GM21526 (cell line): ENCODE data around the gene PNMA8C.
"Not testable (repeated sequence)": the region's sequence is repeated elsewhere in the genome, so short reads cannot be mapped to it uniquely, and the experiment has no call there.

ENCODE experiments used
- ATAC-seq: cut with Tn5 transposase; IDR thresholded peaks from one replicate; pipeline ENCODE4 v1.9.1; 2021; ENCODE audit warnings: moderate library complexity; ENCODE audit not compliant: unreplicated experiment, low FRiP score

PNMA8C gene

DNA sequence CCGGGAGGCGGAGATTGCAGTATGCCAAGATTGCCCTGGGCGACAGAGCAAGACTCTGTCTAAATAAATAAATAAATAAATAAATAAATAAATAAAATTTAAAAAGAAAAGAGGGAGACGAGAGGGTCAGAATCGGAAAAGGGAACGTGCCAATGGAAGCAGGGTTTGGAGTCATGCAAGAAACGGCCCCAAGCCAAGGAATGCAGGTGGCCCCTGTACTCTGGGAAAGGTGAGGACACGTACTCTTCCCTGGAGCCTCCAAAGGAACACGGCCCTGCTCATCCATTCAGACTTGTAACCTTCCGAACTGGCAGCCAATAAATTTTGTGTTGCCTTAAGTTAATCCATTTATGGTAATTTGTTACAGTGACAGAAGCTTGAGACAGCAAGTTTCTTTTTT lies 19.9 kb upstream of the PNMA8C start:
- no peak for ATAC-seq

DNA sequence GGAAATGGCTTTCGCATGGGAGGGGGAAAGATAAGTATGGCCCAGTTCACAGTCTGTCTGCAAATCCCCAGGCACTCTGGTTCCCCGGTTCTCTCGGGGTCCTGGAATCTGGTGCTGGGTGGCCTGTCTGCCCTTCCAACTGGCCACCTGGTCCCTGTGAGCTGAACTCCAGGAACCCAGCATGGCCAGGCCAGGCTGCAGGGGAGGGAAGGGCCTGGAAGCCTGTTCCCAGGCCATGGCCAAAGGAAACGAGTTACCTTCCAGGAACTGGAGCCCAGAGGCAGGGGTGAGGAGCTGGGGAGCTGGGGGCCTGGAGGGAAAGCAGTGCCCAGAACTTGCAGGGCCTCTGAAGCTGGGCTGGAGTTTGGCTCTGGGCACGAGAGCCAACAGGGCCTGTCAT lies 19.1 kb upstream of the PNMA8C start:
- ATAC-seq = no peak

DNA sequence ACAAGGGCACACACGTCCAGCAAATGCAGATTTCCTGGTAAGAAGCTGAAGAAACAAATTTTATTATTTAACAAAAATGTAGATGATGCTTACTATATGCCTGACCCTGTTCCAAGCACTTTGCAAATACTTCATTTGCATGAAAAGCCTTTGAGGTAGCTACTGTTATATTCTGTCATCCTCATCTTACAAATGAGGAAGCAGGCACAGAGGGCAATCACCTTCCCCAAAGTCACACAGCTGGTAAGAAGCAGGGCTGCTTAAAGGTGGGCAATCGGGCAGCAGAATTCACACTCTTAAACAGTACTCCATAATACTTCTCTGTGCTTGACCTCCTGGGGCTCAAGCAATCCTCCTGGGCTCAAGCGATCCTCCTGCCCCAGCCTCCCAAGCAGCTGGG lies 18.3 kb upstream of the PNMA8C start:
- no peak for ATAC-seq

DNA sequence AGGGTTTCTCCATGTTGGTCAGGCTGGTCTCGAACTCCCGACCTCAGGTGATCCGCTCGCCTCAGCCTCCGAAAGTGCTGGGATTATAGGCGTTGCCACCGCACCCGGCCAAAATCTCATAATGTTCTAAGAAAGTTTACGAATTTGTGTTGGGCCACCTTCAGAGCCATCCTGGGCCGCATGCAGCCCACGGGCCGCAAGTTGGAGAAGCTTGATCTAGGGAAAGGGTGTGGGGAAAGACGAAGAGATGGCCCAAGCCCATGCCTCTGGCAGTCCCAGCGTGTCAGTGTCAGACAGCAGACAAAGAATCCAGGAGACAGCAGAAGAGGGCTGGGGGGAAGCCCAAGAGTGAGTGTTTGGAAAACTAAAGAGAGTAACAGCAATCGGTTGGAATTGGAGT lies 17.3 kb upstream of the PNMA8C start:
- no peak for ATAC-seq

DNA sequence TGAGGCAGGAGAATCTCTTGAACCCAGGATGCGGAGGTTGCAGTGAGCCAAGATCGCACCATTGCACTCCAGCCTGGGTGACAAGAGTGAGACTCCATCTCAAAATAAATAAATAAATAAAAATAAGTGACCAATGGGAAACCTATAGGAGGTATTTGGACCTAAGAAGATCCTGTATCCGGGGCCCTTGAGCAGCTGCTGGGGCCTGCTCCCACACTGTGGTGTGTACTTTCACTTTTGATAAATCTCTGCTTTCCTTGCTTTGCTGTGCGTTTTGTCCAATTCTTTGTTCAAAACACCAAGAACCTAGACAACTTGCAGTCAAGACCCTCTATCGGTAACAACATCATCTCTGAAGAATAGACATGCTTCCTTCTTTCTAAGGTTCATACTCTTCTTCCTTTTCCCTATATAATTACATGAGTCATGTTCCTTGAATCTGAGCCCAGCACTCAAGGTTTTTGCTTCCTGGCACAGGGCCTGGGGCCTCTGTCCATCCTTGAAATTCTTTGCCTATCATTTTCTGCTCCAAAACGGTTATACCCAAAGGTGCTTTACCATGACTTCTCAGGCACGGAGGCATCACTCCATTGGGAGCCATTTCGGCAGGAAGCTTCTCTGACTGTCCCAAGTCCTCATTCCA lies 14.2 kb upstream of the PNMA8C start:
- no peak for ATAC-seq

DNA sequence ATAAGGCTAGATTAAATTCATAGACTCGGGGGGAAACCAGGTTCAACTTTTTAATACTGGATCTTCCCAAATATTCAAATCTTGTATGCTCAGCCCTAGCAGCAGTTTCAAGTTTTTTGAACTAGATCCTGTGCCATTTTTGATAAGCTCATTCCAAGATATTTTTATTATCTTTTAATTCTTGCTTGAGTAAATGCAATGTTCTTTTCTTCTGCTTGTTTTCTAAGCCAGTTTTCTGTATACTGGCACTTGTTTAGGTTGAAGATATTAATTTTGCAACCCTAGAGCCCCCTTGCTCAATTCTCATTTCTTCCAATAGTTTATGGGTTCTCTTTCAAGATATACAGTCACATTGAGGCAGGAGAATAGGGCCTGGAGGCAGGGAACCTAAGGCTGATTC lies 13.1 kb upstream of the PNMA8C start:
- no peak for ATAC-seq

DNA sequence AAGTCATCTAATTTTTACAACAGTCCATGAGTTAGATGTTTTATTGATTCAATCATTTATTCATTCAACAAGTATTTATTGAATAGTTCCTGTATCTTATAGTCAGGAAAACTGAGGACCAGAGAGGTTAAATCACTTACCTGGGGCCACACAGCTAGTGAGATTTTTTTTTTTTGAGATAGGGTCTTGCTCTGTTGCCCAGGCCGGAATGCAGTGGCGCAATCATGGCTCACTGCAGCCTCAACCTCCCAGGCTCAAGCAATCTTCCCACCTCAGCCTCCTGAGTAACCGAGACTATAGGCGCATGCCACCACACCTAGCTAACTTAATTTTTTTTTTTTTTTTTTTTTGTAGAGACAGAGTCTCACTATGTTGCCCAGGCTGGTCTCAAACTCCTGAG lies 7.0 kb upstream of the PNMA8C start:
- ATAC-seq = not testable (repeated sequence)

DNA sequence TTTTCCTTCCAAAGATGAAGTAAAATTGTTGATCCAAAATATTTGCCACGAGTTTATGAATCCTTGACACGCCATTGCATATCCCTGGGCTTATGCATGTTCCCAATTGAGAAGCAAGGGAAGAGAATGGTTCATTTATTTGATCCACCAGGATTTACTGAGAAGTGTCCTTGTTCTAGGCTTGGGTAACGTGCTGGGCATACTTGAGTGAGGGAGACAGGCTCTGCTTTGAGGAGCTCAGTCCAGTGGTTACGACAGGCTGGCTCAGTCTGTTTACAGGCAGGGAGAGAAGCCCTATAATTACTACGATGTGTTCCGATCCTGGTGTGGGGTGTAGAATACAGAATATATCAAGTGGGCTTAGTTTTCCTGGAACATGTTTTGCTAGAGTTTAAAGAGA lies 6.3 kb upstream of the PNMA8C start:
- ATAC-seq = no peak

DNA sequence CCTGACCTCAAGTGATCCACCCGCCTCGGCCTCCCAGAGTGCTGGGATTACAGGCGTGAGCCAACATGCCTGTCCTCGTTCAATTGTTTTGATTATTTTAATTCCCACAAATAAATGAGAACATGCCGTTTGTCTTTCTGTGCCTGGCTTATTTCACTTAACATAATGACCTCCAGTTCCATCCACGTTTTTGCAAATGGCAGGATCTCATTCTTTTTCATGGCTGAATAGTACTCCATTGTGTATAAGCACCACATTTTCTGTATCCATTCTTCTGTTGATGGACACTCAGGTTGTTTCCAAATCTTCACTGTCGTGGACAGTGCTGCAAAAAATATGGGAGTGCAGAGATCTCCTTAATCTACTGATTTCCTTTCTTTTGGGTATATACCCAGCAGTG lies 4.7 kb upstream of the PNMA8C start:
- ATAC-seq = not testable (repeated sequence)

DNA sequence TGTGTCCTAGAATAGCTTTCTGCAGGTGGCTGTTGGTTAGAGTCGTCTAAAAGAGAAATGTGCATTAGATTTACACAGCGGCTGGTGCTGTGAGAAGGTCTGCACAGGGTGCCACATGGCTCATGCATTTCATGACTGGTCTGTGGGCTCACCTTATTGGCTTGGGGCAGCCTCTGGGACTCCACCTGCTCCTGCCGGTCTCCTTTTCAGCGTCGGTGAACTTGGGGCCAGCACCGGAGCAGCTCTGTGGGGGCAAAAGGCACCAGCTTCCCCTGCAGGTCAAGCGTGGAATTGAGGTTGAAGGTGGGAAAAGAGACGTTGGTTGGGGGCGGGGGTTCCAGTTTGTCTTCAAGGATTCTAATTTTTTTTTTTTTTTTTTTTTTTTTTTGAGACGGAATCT lies 3.1 kb upstream of the PNMA8C start:
- ATAC-seq = no peak

DNA sequence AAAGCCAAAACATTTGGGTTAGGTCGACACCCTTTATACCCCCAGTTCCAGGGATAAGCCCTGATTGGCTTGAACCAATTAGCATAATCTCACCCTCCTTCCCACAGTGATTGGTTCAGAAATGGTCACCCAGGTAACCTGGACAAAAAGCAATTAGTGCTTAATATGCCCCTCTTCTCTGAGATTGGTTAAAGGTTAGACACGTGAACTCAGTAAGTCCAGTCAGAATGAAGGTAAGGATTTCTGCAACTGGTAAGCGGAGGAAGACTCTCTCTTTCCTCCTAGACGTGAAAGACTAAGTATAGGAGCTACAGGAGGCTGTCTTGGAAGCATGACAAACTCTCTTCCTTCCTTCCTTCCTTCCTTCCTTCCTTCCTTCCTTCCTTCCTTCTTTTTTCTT lies 1.3 kb upstream of the PNMA8C start:
- no peak for ATAC-seq

DNA sequence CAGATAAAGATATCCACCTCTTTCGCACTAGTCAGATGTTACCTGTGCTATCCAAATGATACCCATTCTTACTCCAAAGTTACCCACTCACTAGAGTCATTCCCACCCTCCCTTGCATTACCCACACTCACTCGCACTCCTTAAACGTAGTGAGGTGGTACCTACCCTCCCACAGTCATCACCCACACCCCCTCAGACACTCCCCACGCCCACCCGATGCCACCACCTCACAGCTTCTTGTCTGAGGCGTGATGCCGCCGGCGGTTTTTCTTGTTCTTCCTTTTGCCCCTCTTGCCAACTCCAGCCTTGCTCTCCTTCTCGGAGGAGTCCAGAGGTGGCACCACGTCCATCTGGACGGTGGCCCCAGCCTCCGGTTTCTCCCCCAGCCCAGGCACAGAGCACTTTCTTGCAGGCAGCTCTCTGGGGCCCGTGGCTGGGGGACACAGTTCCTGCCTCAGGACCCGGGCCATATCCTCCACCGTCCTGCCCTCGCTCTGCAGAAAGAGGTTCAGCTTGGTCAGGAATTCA lies 1.2 kb downstream of the PNMA8C start:
- no peak for ATAC-seq

DNA sequence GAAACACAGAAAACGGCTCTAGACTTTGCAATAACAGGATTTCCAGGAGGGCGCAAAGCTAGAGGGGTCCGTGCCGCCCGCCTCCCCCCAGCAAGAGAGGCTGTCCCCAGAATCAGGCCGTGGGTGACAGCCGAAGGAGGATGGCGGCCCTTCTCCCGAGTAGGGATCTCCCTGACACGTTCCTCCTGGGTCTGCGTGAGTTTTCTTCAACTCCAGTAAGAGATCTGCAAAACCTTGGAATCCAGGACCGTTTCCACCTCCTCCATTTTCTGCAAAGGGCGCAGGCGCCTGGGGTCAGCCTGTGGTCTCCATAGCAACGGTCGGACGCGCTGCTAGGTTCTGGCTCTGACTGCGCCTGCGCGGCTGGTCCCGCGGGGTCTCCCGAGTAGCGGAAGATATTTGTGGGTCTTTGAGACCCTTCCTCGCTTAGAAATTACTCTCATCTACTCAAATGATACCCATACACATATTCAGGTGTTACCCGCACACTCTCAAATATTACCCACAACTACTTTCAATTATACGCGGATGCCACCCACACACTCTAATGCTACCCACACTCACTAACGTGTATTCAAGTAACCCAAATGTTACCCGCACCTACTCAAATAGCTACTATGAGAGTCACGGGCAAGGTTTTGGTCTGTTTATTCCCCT lies 2.1 kb downstream of the PNMA8C start:
- ATAC-seq = no peak

DNA sequence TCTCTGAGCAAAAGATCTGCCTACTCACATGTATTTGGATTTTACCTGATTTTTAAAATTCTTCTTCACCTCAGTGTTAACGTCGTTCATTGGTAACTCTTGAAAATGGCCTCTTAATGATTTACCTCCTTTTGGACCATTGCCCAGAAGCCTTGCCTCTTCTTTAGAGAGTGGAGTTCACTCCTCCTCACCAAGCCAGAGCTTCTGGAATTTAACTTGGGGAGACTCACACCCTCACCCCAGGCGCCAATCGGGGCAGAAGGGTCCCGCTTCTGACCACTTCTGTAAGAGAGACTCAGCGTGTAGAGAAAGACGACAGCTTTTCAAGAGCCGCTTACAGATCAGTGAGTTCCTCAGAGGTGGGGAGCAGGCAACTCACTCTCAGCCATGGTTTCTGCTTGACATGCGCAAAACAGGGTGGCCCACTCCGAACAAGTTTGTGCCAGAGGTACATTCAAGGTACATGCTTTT lies 2.7 kb downstream of the PNMA8C start:
- ATAC-seq = no peak

DNA sequence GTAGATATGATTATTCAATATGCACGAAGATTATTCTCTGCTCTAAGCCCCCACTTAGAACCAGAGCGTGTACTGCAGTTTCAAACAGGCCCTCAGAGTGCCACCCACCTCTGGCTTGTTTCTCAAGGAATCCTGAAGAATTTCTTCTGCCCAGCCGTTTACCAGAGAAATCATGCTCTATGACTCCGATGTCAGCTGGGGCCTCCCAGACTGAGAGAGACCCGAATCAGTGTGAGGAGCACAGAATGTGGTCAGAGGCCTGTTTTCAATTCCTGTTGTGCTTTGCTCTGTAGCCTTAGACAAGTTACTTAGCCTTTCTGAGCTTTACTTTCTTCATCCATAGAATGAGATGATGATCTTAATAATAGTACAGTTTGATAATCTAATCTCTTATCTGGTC lies 5.5 kb downstream of the PNMA8C start:
- no peak for ATAC-seq

DNA sequence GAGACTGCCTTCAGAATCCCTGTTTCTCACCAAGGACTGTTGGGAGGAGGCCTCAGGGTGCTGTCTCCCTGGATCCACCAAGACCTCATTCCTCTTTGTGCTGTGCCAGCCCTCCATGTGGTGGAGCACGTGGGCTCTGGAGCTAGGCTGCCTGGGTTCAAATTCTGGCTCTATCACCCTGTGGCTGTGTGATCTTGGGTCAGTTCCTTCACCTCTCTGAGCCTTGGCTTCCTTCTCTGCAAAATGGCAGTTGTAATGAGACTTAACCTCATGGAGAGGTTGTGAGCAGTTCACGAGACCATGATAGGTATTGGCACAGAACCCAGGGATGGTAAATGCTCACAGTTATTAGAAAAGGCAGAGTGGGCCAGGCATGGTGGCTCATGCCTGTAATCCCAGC lies 6.4 kb downstream of the PNMA8C start:
- no peak for ATAC-seq

DNA sequence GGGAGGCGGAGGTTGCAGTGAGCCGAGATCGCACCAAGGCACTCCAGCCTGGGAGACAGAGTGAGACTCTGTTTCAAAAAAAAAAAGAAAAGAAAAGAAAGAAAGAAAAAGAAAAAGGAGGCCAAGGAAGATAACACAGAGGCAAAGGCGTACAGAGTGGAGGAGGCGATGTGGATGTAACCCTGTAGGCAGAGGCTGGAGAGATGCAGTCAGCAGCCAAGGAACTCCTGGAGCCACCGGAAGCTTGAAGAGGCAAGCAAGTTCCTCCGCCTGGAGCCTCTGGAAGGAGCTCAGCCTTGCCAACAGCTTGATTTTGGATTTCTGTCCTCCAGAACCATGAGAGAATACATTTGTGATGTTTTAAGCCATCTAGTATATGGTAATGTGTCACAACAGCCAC lies 8.7 kb downstream of the PNMA8C start:
- no peak for ATAC-seq

DNA sequence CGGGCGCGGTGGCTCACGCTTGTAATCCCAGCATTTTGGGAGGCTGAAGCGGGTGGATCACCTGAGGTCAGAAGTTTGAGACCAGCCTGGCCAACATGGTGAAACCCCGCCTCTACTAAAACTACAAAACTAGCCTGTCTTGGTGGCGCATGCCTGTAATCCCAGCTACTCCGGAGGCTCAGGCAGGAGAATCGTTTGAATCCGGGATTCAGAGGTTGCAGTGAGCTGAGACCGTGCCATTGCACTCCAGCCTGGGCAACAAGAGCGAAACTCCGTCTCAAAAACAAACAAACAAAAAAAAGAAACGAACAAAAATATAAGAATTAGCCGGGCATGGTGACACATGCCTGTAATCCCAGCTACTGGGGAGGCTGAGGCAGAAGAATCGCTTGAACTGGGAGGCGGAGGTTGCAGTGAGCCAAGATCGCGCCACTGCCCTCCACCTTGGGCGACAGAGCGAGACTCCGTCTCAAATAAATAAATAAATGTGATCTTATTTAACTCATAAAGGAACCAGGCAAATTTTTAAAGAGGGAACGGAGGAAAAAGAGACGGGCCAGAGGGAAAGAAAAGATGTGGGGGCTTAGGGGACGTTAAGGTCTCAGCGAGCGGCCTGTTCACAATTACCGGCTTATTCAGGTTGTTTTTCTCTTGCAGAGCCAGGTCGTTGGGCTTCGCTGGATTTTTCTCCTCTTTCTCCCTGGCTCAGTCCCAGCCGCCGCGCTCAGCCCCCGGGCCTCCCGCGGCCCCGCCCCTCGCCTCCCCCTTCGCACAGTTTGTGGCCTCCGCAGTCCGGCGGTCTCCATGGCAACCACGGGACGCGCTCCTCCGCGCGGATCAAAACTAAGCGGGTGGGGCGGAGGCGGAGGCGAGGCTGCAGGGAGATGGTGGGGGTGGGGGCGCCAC lies 12.7 kb downstream of the PNMA8C start:
- not testable (repeated sequence) for ATAC-seq

DNA sequence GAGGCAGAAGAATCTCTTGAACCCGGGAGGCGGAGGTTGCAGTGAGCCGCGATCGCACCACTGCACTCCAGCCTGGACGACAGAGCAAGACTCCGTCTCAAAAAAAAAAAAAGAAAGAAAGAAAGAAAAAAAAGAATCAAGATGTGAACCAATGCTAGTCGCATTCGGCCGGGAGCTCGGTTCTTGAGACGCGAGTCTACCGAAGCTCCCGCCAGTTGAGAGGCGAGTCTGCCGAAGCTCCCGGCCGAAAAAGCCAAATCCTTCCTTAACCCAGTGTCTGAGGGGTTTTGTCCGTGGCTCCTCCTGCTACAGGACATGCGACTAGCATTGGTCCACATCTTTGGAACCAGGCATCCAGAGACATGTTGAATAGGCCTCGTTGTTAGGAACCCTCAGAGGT lies 13.8 kb downstream of the PNMA8C start:
- not testable (repeated sequence) for ATAC-seq

DNA sequence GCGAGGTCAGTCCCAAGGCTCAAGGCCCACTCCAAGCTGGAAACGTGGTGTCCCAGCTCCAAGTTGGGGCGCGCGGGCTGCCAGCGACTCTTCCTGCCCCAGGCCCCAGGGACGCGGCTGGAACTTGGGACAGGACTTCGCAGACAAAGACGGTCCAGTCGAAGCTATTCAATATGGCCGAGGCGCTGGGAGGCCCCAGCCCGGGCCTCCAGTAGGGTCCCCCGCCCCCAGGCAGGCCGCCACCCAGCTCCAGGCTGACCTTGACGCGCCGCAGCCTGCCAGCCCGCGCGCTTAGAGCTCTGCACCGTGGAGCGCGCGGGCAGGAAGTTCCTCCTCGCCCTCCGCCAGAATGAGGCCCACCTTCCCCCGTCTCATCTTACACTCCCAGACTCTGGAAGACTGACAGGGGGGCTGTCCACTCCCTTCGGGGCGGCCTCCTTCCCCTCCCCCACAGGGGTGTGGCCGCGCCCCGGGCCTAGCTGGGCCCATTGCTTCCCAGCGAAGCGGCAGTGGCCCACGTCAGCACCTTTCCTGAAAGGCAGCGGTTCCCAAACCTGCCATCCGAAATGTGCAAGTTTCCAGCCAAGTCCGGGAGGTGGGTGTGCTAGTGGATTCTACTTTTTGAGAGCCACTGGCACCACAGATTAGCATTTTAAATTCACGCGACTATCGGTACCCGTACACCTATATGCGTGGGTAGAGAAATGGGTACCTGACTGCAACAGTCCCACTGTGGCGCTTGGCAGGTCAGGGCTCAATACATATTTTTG lies 15.3 kb downstream of the PNMA8C start, which contains the start of gene CCDC8:
Gene CCDC8 (minus strand): TSS at position 303 of the 770 bp plus-strand sequence. CDS start 754 bp downstream, outside the sequence.
- ATAC-seq = no peak
